ENCODE results near the gene CMKLR1.

The CMKLR1 gene

GRCh38 chr12:108315486-108316105 is 23.5 kb downstream of the CMKLR1 start:
- no peak overlapping the region for H3K4me3 ChIP-seq (ENCODE audit: low read length)
- no peak for TF ChIP-seq CTCF (conservative IDR thresholded peaks at IDR 0.05; ENCODE audit: low read depth, low read length)
- DNase-seq (ENCODE audit: low read depth): no peak

GRCh38 chr12:108313606-108314351 is 25.3 kb downstream of the CMKLR1 start:
- no peak for DNase-seq (ENCODE audit: low read depth)
- TF ChIP-seq CTCF (conservative IDR thresholded peaks at IDR 0.05; ENCODE audit: low read depth, low read length): no peak
- H3K4me3 ChIP-seq (ENCODE audit: low read length): no peak overlapping the region

- no peak overlapping the region for H3K4me3 ChIP-seq (ENCODE audit: low read length)
- TF ChIP-seq CTCF (conservative IDR thresholded peaks at IDR 0.05; ENCODE audit: low read depth, low read length): no peak
- no peak for DNase-seq (ENCODE audit: low read depth)
Measured at GRCh38 chr12:108313241-108313605, 25.9 kb downstream of the CMKLR1 start.

- no peak for TF ChIP-seq CTCF (conservative IDR thresholded peaks at IDR 0.05; ENCODE audit: low read depth, low read length)
- H3K4me3 ChIP-seq (ENCODE audit: low read length): no peak overlapping the region
- DNase-seq (ENCODE audit: low read depth): no peak
Measured at GRCh38 chr12:108312693-108313189, 26.4 kb downstream of the CMKLR1 start.

GRCh38 chr12:108312073-108312659 is 26.9 kb downstream of the CMKLR1 start:
- no peak for DNase-seq (ENCODE audit: low read depth)

GRCh38 chr12:108311605-108312004 is 27.5 kb downstream of the CMKLR1 start:
- H3K4me3 ChIP-seq (ENCODE audit: low read length): no peak overlapping the region
- DNase-seq (ENCODE audit: low read depth): no peak
- TF ChIP-seq CTCF (conservative IDR thresholded peaks at IDR 0.05; ENCODE audit: low read depth, low read length): no peak

More at GRCh38 chr12:108312073-108312659, 26.9 kb downstream of the CMKLR1 start:
- H3K4me3 ChIP-seq (ENCODE audit: low read length): no peak overlapping the region
- no peak for TF ChIP-seq CTCF (conservative IDR thresholded peaks at IDR 0.05; ENCODE audit: low read depth, low read length)
